Anterior cingulate cortex (tissue), 58 donors: ENCODE measurements around the gene NAGK.
"Not testable (repeated sequence)": the region's sequence is repeated elsewhere in the genome, so short reads cannot be mapped to it uniquely, and the experiment has no call there.

Experiments used
- DNase-seq, 58 donors: peaks; one replicate each; lab custom pipeline; 2025; lab: John Stamatoyannopoulos, UW

Gene NAGK

GRCh38 chr2:71067567-71068217 is 756 bp upstream of the NAGK start:
- peak in 5 of 58 donors; percentile 29 to 64 (median 52) for DNase-seq

- no peak for DNase-seq
Observed at GRCh38 chr2:71069376-71069775, 928 bp downstream of the NAGK start.

GRCh38 chr2:71070294-71071093 is 2.0 kb downstream of the NAGK start:
- peak in 17 of 58 donors; percentile 1 to 63 (median 13) for DNase-seq

GRCh38 chr2:71071681-71072398 is 3.4 kb downstream of the NAGK start:
- peak in 6 of 58 donors; percentile 8 to 42 (median 12) for DNase-seq

- DNase-seq = no peak
Observed at GRCh38 chr2:71072492-71072891, 4.0 kb downstream of the NAGK start.

GRCh38 chr2:71073475-71073874 is 5.0 kb downstream of the NAGK start:
- no peak for DNase-seq

GRCh38 chr2:71074893-71075395 is 6.5 kb downstream of the NAGK start:
- DNase-seq = no peak

- no peak for DNase-seq
Observed at GRCh38 chr2:71078624-71079023, 10.2 kb downstream of the NAGK start.

GRCh38 chr2:71082402-71083252 is 14.2 kb downstream of the NAGK start:
- no peak for DNase-seq

- not testable (repeated sequence) for DNase-seq
Observed at GRCh38 chr2:71083297-71083696, 14.8 kb downstream of the NAGK start.

GRCh38 chr2:71083752-71084312 is 15.4 kb downstream of the NAGK start:
- DNase-seq = not testable (repeated sequence)

GRCh38 chr2:71085325-71086003 is 17.0 kb downstream of the NAGK start:
- DNase-seq = not testable (repeated sequence)

- DNase-seq = not testable (repeated sequence)
Observed at GRCh38 chr2:71089475-71089874, 21.0 kb downstream of the NAGK start.

GRCh38 chr2:71091808-71092207 is 23.4 kb downstream of the NAGK start:
- not testable (repeated sequence) for DNase-seq

GRCh38 chr2:71092491-71093260 is 24.2 kb downstream of the NAGK start:
- not testable (repeated sequence) for DNase-seq

GRCh38 chr2:71100195-71100964 is 31.9 kb downstream of the NAGK start:
- peak in 10 of 58 donors; percentile 1 to 23 (median 11) for DNase-seq

- no peak for DNase-seq
Observed at GRCh38 chr2:71101656-71102055, 33.2 kb downstream of the NAGK start.
